Mononuclear cell (primary cell): ENCODE results near the gene NTSR1. TPM values are rescaled to one million over a fixed set of nuclear protein-coding genes. Genes with fewer than 3 reads are reported as not detected.

Source experiments
- H3K27me3 ChIP-seq: 2 replicates; pipeline ENCODE4 v1.6.0; 2011; ENCODE audit warnings: low read length, control low read depth; ENCODE audit not compliant: insufficient read depth
- H3K4me1 ChIP-seq: 2 replicates; pipeline ENCODE4 v1.5.1; 2011; ENCODE audit warnings: mild to moderate bottlenecking, low read length, control low read depth; ENCODE audit not compliant: insufficient read depth
- H3K4me3 ChIP-seq: 2 replicates; pipeline ENCODE4 v1.5.1; 2011; ENCODE audit warnings: mild to moderate bottlenecking, low read length, moderate library complexity
- H3K9me3 ChIP-seq: 2 replicates; pipeline ENCODE4 v1.5.1; 2011; ENCODE audit warnings: low read depth, mild to moderate bottlenecking, control low read depth, low read length
- total RNA-seq: library from RNA; depleted of rRNA; stranded (reverse); fragments of >200 nt; gene quantifications from one replicate; pipeline ENCODE4 v1.2.3, GENCODE V29; 2012

NTSR1 gene
- total RNA-seq, 1 donor: 0.73 TPM

- Histone ChIP-seq H3K27me3 (no peaks in the 10 kb centered on the region), H3K4me3 (no peak overlapping the region), H3K9me3 (no peaks in the 10 kb centered on the region), H3K4me1 (peaks cover 6% of the 10 kb centered on the region)
These were observed 74.2 kb downstream of the NTSR1 start for GRCh38 chr20:62782893-62783278.

GRCh38 chr20:62784497-62784896 is 75.9 kb downstream of the NTSR1 start:
- no peaks in the 10 kb centered on the region for H3K9me3 ChIP-seq
- H3K4me1 ChIP-seq: peaks cover 9% of the 10 kb centered on the region
- H3K4me3 ChIP-seq: no peak overlapping the region
- no peaks in the 10 kb centered on the region for H3K27me3 ChIP-seq

- no peak overlapping the region for H3K4me3 ChIP-seq
- H3K9me3 ChIP-seq: no peaks in the 10 kb centered on the region
- H3K27me3 ChIP-seq: no peaks in the 10 kb centered on the region
- peaks cover 9% of the 10 kb centered on the region for H3K4me1 ChIP-seq
These were observed 76.8 kb downstream of the NTSR1 start for GRCh38 chr20:62785393-62785792.

GRCh38 chr20:62786157-62786556 is 77.5 kb downstream of the NTSR1 start:
- peaks cover 10% of the 10 kb centered on the region for H3K4me1 ChIP-seq
- no peaks in the 10 kb centered on the region for H3K9me3 ChIP-seq
- no peaks in the 10 kb centered on the region for H3K27me3 ChIP-seq
- H3K4me3 ChIP-seq: no peak overlapping the region

- H3K9me3 ChIP-seq: no peaks in the 10 kb centered on the region
- no peaks in the 10 kb centered on the region for H3K27me3 ChIP-seq
- H3K4me1 ChIP-seq: peaks cover 13% of the 10 kb centered on the region
- no peak overlapping the region for H3K4me3 ChIP-seq
These were observed 78.7 kb downstream of the NTSR1 start for GRCh38 chr20:62787321-62787720.

- Histone ChIP-seq H3K4me1 (peaks cover 13% of the 10 kb centered on the region), H3K27me3 (no peaks in the 10 kb centered on the region)
These were observed 79.2 kb downstream of the NTSR1 start for GRCh38 chr20:62787866-62788265.

GRCh38 chr20:62788607-62789006 is 80.0 kb downstream of the NTSR1 start:
- peaks cover 17% of the 10 kb centered on the region for H3K4me1 ChIP-seq
- no peaks in the 10 kb centered on the region for H3K9me3 ChIP-seq
- H3K27me3 ChIP-seq: no peaks in the 10 kb centered on the region
- no peak overlapping the region for H3K4me3 ChIP-seq

More at GRCh38 chr20:62787866-62788265, 79.2 kb downstream of the NTSR1 start:
- Histone ChIP-seq H3K9me3 (no peaks in the 10 kb centered on the region), H3K4me3 (no peak overlapping the region)

GRCh38 chr20:62790075-62790474 is 81.4 kb downstream of the NTSR1 start:
- Histone ChIP-seq H3K4me3 (no peak overlapping the region), H3K4me1 (peaks cover 28% of the 10 kb centered on the region), H3K9me3 (no peaks in the 10 kb centered on the region), H3K27me3 (no peaks in the 10 kb centered on the region)

GRCh38 chr20:62791301-62792181 is 82.9 kb downstream of the NTSR1 start:
- Histone ChIP-seq H3K9me3 (no peaks in the 10 kb centered on the region), H3K4me1 (peaks cover 37% of the 10 kb centered on the region), H3K4me3 (no peak overlapping the region), H3K27me3 (no peaks in the 10 kb centered on the region)

GRCh38 chr20:62792182-62792939 is 83.7 kb downstream of the NTSR1 start:
- Histone ChIP-seq H3K9me3 (no peaks in the 10 kb centered on the region), H3K4me1 (peaks cover 40% of the 10 kb centered on the region), H3K4me3 (no peak overlapping the region), H3K27me3 (no peaks in the 10 kb centered on the region)

GRCh38 chr20:62792940-62793756 is 84.5 kb downstream of the NTSR1 start:
- Histone ChIP-seq H3K27me3 (no peaks in the 10 kb centered on the region), H3K4me1 (peaks cover 44% of the 10 kb centered on the region), H3K4me3 (no peak overlapping the region), H3K9me3 (no peaks in the 10 kb centered on the region)

- Histone ChIP-seq H3K4me1 (peaks cover 44% of the 10 kb centered on the region), H3K4me3 (peak overlapping the region; percentile 32)
These were observed 85.0 kb downstream of the NTSR1 start for GRCh38 chr20:62793757-62794006.

GRCh38 chr20:62794007-62794724 is 85.5 kb downstream of the NTSR1 start:
- no peaks in the 10 kb centered on the region for H3K27me3 ChIP-seq
- H3K9me3 ChIP-seq: no peaks in the 10 kb centered on the region
- peaks cover 44% of the 10 kb centered on the region for H3K4me1 ChIP-seq
- peak overlapping the region; percentile 55 for H3K4me3 ChIP-seq

More at GRCh38 chr20:62793757-62794006, 85.0 kb downstream of the NTSR1 start:
- Histone ChIP-seq H3K9me3 (no peaks in the 10 kb centered on the region), H3K27me3 (no peaks in the 10 kb centered on the region)

GRCh38 chr20:62795023-62795761 is 86.6 kb downstream of the NTSR1 start:
- H3K9me3 ChIP-seq: no peaks in the 10 kb centered on the region
- H3K4me1 ChIP-seq: peaks cover 44% of the 10 kb centered on the region
- peak overlapping the region; percentile 55 for H3K4me3 ChIP-seq
- H3K27me3 ChIP-seq: no peaks in the 10 kb centered on the region
